ENCODE data around the gene DPP9.

The DPP9 gene

DNA sequence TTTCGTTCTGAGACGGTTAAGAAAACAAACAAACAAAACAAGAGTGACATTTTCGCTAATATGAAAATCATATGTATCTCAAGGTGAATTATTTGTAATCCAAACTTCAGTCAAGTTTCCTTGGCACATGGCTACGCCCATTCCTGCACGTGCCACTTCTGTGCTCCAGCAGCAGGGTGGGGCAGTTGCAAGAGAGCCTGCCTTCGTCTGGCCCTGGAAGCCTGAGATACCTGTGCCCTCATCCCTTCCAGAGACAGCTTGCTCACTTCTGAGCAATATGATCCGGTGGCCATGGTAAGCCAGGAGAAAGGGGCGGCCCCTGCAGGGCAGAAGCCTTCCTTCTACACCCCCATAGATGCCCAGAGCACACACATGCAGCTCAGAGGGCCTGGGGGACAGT, 22.1 kb downstream of the DPP9 start:
- intact Hi-C loops (cut with DNase I; ENCODE audit: low total_unique reads), result no loop called here
- H3K27ac ChIP-seq, result no peak overlapping the region

DNA sequence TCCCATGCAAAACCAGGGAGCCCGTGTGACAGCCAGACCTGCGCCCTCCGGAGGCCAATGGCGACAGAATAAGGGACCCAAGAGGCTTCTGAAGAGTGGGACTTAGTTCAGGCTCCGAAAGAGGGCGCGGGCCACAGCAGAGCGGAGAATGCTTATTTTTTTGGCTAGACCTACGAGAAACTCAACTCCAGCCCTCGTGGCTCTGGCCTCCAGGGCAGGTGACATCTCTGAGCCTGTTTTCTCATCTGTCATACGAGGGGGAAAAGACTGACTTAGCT, 23.0 kb downstream of the DPP9 start:
- TF ChIP-seq, protein P1, sequence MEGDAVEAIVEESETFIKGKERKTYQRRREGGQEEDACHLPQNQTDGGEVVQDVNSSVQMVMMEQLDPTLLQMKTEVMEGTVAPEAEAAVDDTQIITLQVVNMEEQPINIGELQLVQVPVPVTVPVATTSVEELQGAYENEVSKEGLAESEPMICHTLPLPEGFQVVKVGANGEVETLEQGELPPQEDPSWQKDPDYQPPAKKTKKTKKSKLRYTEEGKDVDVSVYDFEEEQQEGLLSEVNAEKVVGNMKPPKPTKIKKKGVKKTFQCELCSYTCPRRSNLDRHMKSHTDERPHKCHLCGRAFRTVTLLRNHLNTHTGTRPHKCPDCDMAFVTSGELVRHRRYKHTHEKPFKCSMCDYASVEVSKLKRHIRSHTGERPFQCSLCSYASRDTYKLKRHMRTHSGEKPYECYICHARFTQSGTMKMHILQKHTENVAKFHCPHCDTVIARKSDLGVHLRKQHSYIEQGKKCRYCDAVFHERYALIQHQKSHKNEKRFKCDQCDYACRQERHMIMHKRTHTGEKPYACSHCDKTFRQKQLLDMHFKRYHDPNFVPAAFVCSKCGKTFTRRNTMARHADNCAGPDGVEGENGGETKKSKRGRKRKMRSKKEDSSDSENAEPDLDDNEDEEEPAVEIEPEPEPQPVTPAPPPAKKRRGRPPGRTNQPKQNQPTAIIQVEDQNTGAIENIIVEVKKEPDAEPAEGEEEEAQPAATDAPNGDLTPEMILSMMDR (IDR thresholded peaks at IDR 0.05), result no peak
- intact Hi-C loops (cut with DNase I; ENCODE audit: low total_unique reads), result no loop called here
- DNase-seq, result peak in 1 of 2 donors; percentile 52
- Histone ChIP-seq H3K36me3 (peaks cover 96 to 100% (median 98%) of the 10 kb centered on the region in 3 donors), H3K4me1 (peaks cover 0 to 6% (median 0%) of the 10 kb centered on the region in 4 donors), H3K9me3 (no peaks in the 10 kb centered on the region), H3K27me3 (no peaks in the 10 kb centered on the region), H3K4me3 (no peak overlapping the region), H3K27ac (no peak overlapping the region)

More for the DNA sequence above, 22.1 kb downstream of the DPP9 start:
- Histone ChIP-seq H3K4me1 (peaks cover 0 to 11% (median 0%) of the 10 kb centered on the region in 4 donors), H3K27me3 (no peaks in the 10 kb centered on the region), H3K36me3 (peaks cover 88 to 98% (median 91%) of the 10 kb centered on the region in 3 donors), H3K4me3 (no peak overlapping the region), H3K9me3 (no peaks in the 10 kb centered on the region)
- no peak for DNase-seq
- TF ChIP-seq, protein P1 (IDR thresholded peaks at IDR 0.05), result no peak

DNA sequence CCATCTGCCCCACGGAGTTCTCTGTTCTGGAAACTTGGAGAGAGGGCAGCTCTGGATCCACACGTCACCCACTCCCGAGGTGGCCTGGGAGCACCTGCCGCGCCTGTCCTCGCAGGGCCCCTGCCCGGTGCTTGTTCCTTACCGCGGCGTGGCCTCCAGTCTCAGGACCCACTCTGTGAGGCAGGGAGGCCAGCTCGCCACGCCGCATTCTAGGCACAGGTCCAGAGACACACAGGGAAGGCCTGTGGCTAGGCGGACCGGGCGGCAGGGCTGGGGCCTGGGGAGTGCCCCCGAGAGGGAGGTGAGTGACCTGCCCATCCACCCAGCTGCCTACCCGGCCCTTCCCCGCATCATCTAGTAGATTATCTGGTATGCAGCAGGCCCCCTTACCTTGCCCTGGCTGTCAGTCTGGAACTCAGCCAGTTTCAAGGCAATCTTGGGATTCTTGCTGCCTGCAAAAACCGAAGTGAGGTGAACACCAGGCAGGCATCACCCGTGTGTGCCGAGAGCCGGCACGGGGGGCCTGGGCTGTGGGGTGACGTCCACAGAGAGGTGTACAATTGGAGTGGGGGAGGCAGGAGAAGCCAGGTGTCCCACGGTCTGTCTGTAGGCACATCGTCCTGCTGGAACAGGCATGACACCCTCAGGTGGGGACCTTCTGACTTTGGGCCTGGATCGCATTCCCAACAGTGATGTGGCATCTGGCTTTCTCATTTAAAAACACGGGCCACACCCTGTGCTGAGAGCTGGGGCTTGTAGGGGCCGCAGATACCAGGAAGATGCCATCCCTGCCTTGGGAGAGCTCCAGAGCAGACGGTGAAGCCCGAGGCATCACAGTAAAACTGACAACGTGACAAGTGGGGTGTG, 23.6 kb downstream of the DPP9 start:
- intact Hi-C loops (cut with DNase I; ENCODE audit: low total_unique reads), result no loop called here
- Histone ChIP-seq H3K4me3 (no peak overlapping the region), H3K36me3 (peaks cover 95 to 100% (median 98%) of the 10 kb centered on the region in 3 donors), H3K9me3 (no peaks in the 10 kb centered on the region), H3K27ac (no peak overlapping the region), H3K27me3 (no peaks in the 10 kb centered on the region), H3K4me1 (peaks cover 0 to 9% (median 0%) of the 10 kb centered on the region in 4 donors)
- TF ChIP-seq, protein P1 (IDR thresholded peaks at IDR 0.05), result no peak
- DNase-seq, result peak in 1 of 2 donors; percentile 60

DNA sequence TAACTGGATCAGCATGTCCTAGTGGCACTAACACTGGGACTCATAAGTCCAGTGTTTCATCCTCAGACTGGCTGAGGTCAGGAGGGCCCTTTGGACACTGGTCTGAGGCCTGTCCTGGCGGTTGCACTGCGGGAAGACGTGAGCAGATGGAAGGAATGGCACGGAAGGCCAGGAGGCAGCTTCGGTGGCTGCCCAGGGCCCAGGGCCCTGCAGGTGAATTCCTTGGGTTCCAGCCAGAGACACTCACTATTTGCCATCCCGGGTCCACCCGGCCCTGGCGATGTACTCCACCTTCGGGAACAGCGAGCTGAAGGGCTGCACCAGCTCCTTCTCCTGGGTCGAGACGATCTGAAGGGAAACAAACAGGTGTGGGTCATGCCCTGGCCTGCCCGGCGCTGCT, 26.3 kb downstream of the DPP9 start:
- Histone ChIP-seq H3K27me3 (no peaks in the 10 kb centered on the region), H3K9me3 (no peaks in the 10 kb centered on the region), H3K27ac (no peak overlapping the region), H3K4me3 (no peak overlapping the region), H3K4me1 (peaks cover 0 to 11% (median 0%) of the 10 kb centered on the region in 4 donors), H3K36me3 (peaks cover 95 to 100% (median 98%) of the 10 kb centered on the region in 3 donors)
- TF ChIP-seq, protein P1 (IDR thresholded peaks at IDR 0.05), result no peak
- intact Hi-C loops (cut with DNase I; ENCODE audit: low total_unique reads), result no loop called here
- DNase-seq, result no peak

DNA sequence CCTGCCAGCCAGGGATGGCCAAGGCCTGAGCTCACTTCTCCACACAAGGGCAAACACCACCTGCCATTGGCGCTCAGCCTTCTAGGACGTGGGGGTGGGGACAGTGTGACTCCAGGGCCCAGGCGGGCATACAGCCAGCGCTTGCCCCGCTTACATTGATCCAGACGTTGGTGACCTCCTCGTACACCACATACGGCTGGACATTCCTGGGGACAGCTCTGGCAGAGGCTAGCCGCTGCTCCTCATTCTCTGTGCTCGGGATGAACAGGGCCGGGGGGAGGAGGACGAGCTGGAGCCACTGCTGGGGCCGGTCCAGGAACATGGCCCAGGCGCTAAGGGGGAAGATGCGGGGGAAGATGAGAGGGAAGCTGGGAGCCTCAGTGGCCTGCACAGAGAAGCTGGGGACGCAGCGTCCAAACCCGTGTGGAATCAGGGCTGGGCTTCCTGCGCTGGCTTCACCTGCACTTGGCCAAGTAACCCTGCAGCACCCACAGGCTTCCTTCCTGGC, 28.4 kb downstream of the DPP9 start:
- H3K4me3 ChIP-seq, result no peak overlapping the region
- TF ChIP-seq, protein P1 (IDR thresholded peaks at IDR 0.05), result no peak
- intact Hi-C loops (cut with DNase I; ENCODE audit: low total_unique reads), result no loop called here
- H3K4me1 ChIP-seq, result peaks cover 0 to 11% (median 0%) of the 10 kb centered on the region in 4 donors
- peaks cover 87 to 99% (median 92%) of the 10 kb centered on the region in 3 donors for H3K36me3 ChIP-seq
- no peak overlapping the region for H3K27ac ChIP-seq
- H3K9me3 ChIP-seq, result no peaks in the 10 kb centered on the region
- H3K27me3 ChIP-seq, result no peaks in the 10 kb centered on the region
- DNase-seq, result no peak
